ENCODE data around the gene ZGPAT. TPM values are rescaled to one million over a fixed set of nuclear protein-coding genes. Genes with fewer than 3 reads are reported as not detected.

The ZGPAT gene
- total and polyA plus RNA-seq, 2 of the 13 experiments (the other 11 are each of a cell fraction or from before 2014, with no cell fraction given) = 23.0 to 41.9 TPM

- TF ChIP-seq ZFP41 (CRISPR knock-in tag; IDR thresholded peaks at IDR 0.05; ENCODE audit: borderline replicate concordance) (no peak), CAMTA2 (CRISPR knock-in tag; IDR thresholded peaks at IDR 0.05; ENCODE audit: borderline replicate concordance) (no peak), POLR2A (IDR thresholded peaks at IDR 0.05; ENCODE audit: insufficient read depth in 1 of 2, low read depth in 2 of 2, low read length in 2 of 2) (peak in 1 of 2 experiments; percentile 46; a peak in 1 of 4 replicates), RBFOX2 (IDR thresholded peaks at IDR 0.05; ENCODE audit: low read depth, low read length) (peak; percentile 68), MEIS1 (CRISPR knock-in tag; IDR thresholded peaks at IDR 0.05; ENCODE audit: borderline replicate concordance) (no peak), ZC3H13 (CRISPR knock-in tag; IDR thresholded peaks at IDR 0.05) (peak; percentile 23; the same call in 1 of the 2 replicates), ZNF44 (CRISPR knock-in tag; IDR thresholded peaks at IDR 0.05) (no peak), MYPOP (CRISPR knock-in tag; IDR thresholded peaks at IDR 0.05) (no peak), NR3C1 (CRISPR knock-in tag; IDR thresholded peaks at IDR 0.05) (no peak), CBX5 (CRISPR knock-in tag; IDR thresholded peaks at IDR 0.05; ENCODE audit: borderline replicate concordance) (no peak), ZNF639 (CRISPR knock-in tag; conservative IDR thresholded peaks at IDR 0.05) (no peak), CCAR2 (optimal IDR thresholded peaks at IDR 0.05; ENCODE audit: low read depth, low read length) (peak; percentile 17), ZNF607 (CRISPR knock-in tag; IDR thresholded peaks at IDR 0.05; ENCODE audit: borderline replicate concordance) (no peak), GTF3A (CRISPR knock-in tag; conservative IDR thresholded peaks at IDR 0.05) (no peak), ATM (IDR thresholded peaks at IDR 0.05; ENCODE audit: borderline replicate concordance) (peak; percentile 65; the same call in 1 of the 2 replicates), WIZ (CRISPR knock-in tag; IDR thresholded peaks at IDR 0.05) (no peak), RCOR2 (CRISPR knock-in tag; IDR thresholded peaks at IDR 0.05) (no peak), HOXA7 (CRISPR knock-in tag; IDR thresholded peaks at IDR 0.05) (0 out of 2 replicates have a peak, but pooled peaks have one; percentile 10), FOSL2 (CRISPR knock-in tag; IDR thresholded peaks at IDR 0.05) (no peak)
- TF ChIP-seq, protein P1, sequence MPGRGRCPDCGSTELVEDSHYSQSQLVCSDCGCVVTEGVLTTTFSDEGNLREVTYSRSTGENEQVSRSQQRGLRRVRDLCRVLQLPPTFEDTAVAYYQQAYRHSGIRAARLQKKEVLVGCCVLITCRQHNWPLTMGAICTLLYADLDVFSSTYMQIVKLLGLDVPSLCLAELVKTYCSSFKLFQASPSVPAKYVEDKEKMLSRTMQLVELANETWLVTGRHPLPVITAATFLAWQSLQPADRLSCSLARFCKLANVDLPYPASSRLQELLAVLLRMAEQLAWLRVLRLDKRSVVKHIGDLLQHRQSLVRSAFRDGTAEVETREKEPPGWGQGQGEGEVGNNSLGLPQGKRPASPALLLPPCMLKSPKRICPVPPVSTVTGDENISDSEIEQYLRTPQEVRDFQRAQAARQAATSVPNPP (CRISPR knock-in tag; IDR thresholded peaks at IDR 0.05) = no peak
- TF ChIP-seq, protein P2, sequence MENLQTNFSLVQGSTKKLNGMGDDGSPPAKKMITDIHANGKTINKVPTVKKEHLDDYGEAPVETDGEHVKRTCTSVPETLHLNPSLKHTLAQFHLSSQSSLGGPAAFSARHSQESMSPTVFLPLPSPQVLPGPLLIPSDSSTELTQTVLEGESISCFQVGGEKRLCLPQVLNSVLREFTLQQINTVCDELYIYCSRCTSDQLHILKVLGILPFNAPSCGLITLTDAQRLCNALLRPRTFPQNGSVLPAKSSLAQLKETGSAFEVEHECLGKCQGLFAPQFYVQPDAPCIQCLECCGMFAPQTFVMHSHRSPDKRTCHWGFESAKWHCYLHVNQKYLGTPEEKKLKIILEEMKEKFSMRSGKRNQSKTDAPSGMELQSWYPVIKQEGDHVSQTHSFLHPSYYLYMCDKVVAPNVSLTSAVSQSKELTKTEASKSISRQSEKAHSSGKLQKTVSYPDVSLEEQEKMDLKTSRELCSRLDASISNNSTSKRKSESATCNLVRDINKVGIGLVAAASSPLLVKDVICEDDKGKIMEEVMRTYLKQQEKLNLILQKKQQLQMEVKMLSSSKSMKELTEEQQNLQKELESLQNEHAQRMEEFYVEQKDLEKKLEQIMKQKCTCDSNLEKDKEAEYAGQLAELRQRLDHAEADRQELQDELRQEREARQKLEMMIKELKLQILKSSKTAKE (CRISPR knock-in tag; IDR thresholded peaks at IDR 0.05; ENCODE audit: borderline replicate concordance) = peak; percentile 59
- TF ChIP-seq, protein P3, sequence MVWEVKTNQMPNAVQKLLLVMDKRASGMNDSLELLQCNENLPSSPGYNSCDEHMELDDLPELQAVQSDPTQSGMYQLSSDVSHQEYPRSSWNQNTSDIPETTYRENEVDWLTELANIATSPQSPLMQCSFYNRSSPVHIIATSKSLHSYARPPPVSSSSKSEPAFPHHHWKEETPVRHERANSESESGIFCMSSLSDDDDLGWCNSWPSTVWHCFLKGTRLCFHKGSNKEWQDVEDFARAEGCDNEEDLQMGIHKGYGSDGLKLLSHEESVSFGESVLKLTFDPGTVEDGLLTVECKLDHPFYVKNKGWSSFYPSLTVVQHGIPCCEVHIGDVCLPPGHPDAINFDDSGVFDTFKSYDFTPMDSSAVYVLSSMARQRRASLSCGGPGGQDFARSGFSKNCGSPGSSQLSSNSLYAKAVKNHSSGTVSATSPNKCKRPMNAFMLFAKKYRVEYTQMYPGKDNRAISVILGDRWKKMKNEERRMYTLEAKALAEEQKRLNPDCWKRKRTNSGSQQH (CRISPR knock-in tag; IDR thresholded peaks at IDR 0.05; ENCODE audit: low read depth) = no peak
Measured at GRCh38 chr20:63732118-63733095, 24.6 kb downstream of the ZGPAT start (continued).
